ENCODE results near the gene GPR25.

Gene GPR25

GRCh38 chr1:200873671-200874397 lies 1.1 kb downstream of the GPR25 start:
- DNase-seq (ENCODE audit: low spot score): no peak

- no peak for DNase-seq (ENCODE audit: low spot score)
Measured at GRCh38 chr1:200874694-200875093, 1.9 kb downstream of the GPR25 start.

- DNase-seq (ENCODE audit: low spot score): no peak
Measured at GRCh38 chr1:200875416-200875815, 2.6 kb downstream of the GPR25 start.

- DNase-seq (ENCODE audit: low spot score): no peak
Measured at GRCh38 chr1:200877010-200877409, 4.2 kb downstream of the GPR25 start.

GRCh38 chr1:200877839-200878551 lies 5.2 kb downstream of the GPR25 start:
- DNase-seq (ENCODE audit: low spot score): no peak

- DNase-seq (ENCODE audit: low spot score): no peak
Measured at GRCh38 chr1:200880212-200880611, 7.4 kb downstream of the GPR25 start.

GRCh38 chr1:200883118-200883517 lies 10.3 kb downstream of the GPR25 start:
- no peak for DNase-seq (ENCODE audit: low spot score)

- DNase-seq (ENCODE audit: low spot score): no peak
Measured at GRCh38 chr1:200885623-200886402, 13.0 kb downstream of the GPR25 start.

GRCh38 chr1:200886594-200886993 lies 13.8 kb downstream of the GPR25 start:
- DNase-seq (ENCODE audit: low spot score): no peak

GRCh38 chr1:200887036-200887435 lies 14.3 kb downstream of the GPR25 start:
- DNase-seq (ENCODE audit: low spot score): no peak

- no peak for DNase-seq (ENCODE audit: low spot score)
Measured at GRCh38 chr1:200887772-200888348, 15.1 kb downstream of the GPR25 start.

- peak; percentile 55 for DNase-seq (ENCODE audit: low spot score)
Measured at GRCh38 chr1:200888349-200888838, 15.6 kb downstream of the GPR25 start.

- no peak for DNase-seq (ENCODE audit: low spot score)
Measured at GRCh38 chr1:200889571-200889970, 16.8 kb downstream of the GPR25 start.

GRCh38 chr1:200890027-200890426 lies 17.2 kb downstream of the GPR25 start:
- DNase-seq (ENCODE audit: low spot score): no peak

- peak; percentile 72 for DNase-seq (ENCODE audit: low spot score)
Measured at GRCh38 chr1:200890818-200891773, 18.3 kb downstream of the GPR25 start.

- DNase-seq (ENCODE audit: low spot score): peak; percentile 60
Measured at GRCh38 chr1:200891774-200892157, 19.0 kb downstream of the GPR25 start.

- DNase-seq (ENCODE audit: low spot score): no peak
Measured at GRCh38 chr1:200892546-200892945, 19.8 kb downstream of the GPR25 start.

GRCh38 chr1:200892958-200893357 lies 20.2 kb downstream of the GPR25 start:
- no peak for DNase-seq (ENCODE audit: low spot score)

GRCh38 chr1:200893411-200893901 lies 20.7 kb downstream of the GPR25 start:
- peak; percentile 61 for DNase-seq (ENCODE audit: low spot score)

- DNase-seq (ENCODE audit: low spot score): no peak
Measured at GRCh38 chr1:200894712-200895442, 22.1 kb downstream of the GPR25 start, which contains the start of gene INAVA. Gene INAVA (plus strand): TSS chr1:200894900. CDS start chr1:200898401, 3,501 bp downstream.

Measured in HuH-7 (cell line).